WTC11 (cell line): Measurements from ENCODE around the gene ENDOV.

Experiments used
- CTCF ChIP-seq: fragments of 200-600 bp; IDR thresholded peaks from 2 replicates; pipeline ENCODE4 v1.8.0; 2022; ENCODE audit warnings: antibody characterized with exemption
- ELF4 ChIP-seq: sonication (generic); formaldehyde crosslinking; IDR thresholded peaks from 2 replicates; pipeline ENCODE4 v1.8.1; 2022; ENCODE audit warnings: low read depth, mild to moderate bottlenecking, moderate library complexity, missing genetic modification reagents
- MAX ChIP-seq: sonication (generic); formaldehyde crosslinking; IDR thresholded peaks from 2 replicates; pipeline ENCODE4 v1.8.0; 2022; ENCODE audit warnings: mild to moderate bottlenecking, missing genetic modification reagents
- PRDM15 ChIP-seq: sonication (generic); formaldehyde crosslinking; IDR thresholded peaks from 2 replicates; pipeline ENCODE4 v1.8.0; 2022; ENCODE audit warnings: missing genetic modification reagents
- SP1 ChIP-seq: sonication (generic); formaldehyde crosslinking; conservative IDR thresholded peaks from 2 replicates; pipeline ENCODE4 v1.8.1; 2022; ENCODE audit warnings: missing genetic modification reagents
- STAT6 ChIP-seq: sonication (generic); formaldehyde crosslinking; conservative IDR thresholded peaks from 2 replicates; pipeline ENCODE4 v1.8.1; 2023; ENCODE audit warnings: mild to moderate bottlenecking, low read depth, missing genetic modification reagents, moderate library complexity
- TEAD4 ChIP-seq: sonication (generic); formaldehyde crosslinking; IDR thresholded peaks from 2 replicates; pipeline ENCODE4 v1.8.0; 2022; ENCODE audit warnings: mild to moderate bottlenecking, missing genetic modification reagents
- USF2 ChIP-seq: sonication (generic); formaldehyde crosslinking; IDR thresholded peaks from 2 replicates; pipeline ENCODE4 v1.8.1; 2023; ENCODE audit warnings: mild to moderate bottlenecking, missing genetic modification reagents, moderate library complexity
- ZNF263 ChIP-seq: sonication (generic); formaldehyde crosslinking; IDR thresholded peaks from 2 replicates; pipeline ENCODE4 v1.8.1; 2022; ENCODE audit warnings: low read depth, mild to moderate bottlenecking, moderate library complexity, missing genetic modification reagents
- ZSCAN18 ChIP-seq: fragments of 250-450 bp; sonication (Bioruptor Pico); IDR thresholded peaks from 2 replicates; pipeline ENCODE4 v2.1.2; 2022; ENCODE audit warnings: mild to moderate bottlenecking, moderate library complexity

GRCh38 chr17:80397034-80397387 is 18.0 kb upstream of the ENDOV start:
- no peak for TF ChIP-seq CTCF
- TF ChIP-seq USF2: no peak
- no peak for TF ChIP-seq STAT6
- TF ChIP-seq PRDM15 (CRISPR knock-in tag): no peak
- TF ChIP-seq MAX (CRISPR knock-in tag): no peak
- no peak for TF ChIP-seq ELF4 (CRISPR knock-in tag)
- TF ChIP-seq SP1: no peak
- no peak for TF ChIP-seq TEAD4 (CRISPR knock-in tag)
- TF ChIP-seq ZNF263: no peak
- TF ChIP-seq ZSCAN18 (CRISPR knock-in tag): no peak
